Astrocyte of the spinal cord (primary cell): ENCODE measurements around the gene SMIM20.
A peak's percentile ranks its signal among the peaks of the same experiment; 100 is the strongest.

Experiments used
- DNase-seq: peaks from one replicate; pipeline ENCODE4 v3.0.0; 2011; ENCODE audit warnings: low read depth, low spot score
- H3K4me3 ChIP-seq: 2 replicates; pipeline ENCODE4 v1.5.1; 2011; ENCODE audit warnings: low read depth, mild to moderate bottlenecking, low read length, moderate library complexity
- CTCF ChIP-seq: IDR thresholded peaks from 2 replicates; pipeline ENCODE4 v1.5.1; 2012; ENCODE audit warnings: low read depth, mild to moderate bottlenecking, low read length, inconsistent platforms
- in situ Hi-C: cut with HindIII; loops from 2 replicates; pipeline ENCODE4 v1.10.0; 2017; ENCODE audit warnings: low sequenced_read_pairs

The SMIM20 gene

DNA sequence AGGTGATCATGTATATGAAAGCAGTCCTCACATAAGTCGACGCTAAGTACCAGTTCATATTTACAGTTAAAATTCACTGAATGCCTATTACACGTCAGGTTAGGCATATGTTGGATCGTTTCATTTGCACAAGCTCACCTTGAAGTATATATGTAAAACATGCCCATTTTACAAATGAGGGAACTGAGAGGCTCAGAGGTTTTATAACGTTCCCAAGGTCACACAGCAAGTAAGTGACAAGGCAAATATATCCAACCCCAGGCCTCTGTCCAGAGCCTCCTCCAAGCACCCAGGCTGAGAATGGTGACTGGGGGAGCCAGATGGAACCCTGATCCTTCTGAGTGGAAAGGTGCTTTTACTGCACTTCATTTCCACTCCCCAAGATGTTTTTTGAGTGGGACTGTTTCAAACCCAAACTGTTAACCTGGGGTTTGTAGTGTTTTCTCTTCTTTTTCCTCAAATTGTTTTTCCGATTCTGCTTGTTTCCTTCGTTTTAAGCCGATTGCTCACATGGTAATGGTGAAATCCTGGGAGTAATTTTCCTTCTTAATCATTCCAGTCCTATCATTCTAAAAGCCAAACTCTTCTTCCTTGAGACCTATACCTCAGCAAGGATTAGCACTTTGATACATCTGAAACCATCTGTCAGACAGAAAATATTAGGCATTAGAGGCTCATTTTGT lies 791 bp downstream of the SMIM20 start:
- no peak for DNase-seq
- in situ Hi-C loops: no loop called here
- no peak for TF ChIP-seq CTCF
- peak overlapping the region; percentile 91 for H3K4me3 ChIP-seq

GRCh38 chr4:25915353-25915705 lies 1.3 kb downstream of the SMIM20 start:
- in situ Hi-C loops: no loop called here
- no peak overlapping the region for H3K4me3 ChIP-seq
- no peak for DNase-seq
- TF ChIP-seq CTCF: no peak

- in situ Hi-C loops: no loop called here
- no peak overlapping the region for H3K4me3 ChIP-seq
Observed at GRCh38 chr4:25916870-25917269, 2.9 kb downstream of the SMIM20 start.

DNA sequence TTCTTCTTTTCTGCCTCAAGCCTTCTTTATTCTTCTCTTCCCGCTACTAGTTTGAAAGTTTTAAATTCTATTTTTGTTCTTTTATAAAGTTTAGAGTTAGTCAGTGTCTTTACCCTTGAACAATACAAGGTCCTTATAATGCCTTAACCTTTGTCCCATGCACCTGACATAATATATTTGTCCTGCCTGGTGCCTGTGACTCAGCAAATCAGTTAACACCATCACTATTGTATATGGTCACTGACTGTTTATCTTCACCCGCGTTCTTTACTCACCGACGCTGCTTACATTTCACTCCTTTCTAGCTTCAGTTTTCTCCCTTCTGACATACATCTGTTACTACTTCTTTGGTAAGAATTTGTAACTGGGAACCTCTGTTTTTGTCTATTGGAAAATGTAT lies 5.7 kb downstream of the SMIM20 start:
- TF ChIP-seq CTCF: no peak
- H3K4me3 ChIP-seq: no peak overlapping the region
- in situ Hi-C loops: no loop called here
- no peak for DNase-seq

More at GRCh38 chr4:25916870-25917269, 2.9 kb downstream of the SMIM20 start:
- TF ChIP-seq CTCF: no peak
- DNase-seq: no peak

DNA sequence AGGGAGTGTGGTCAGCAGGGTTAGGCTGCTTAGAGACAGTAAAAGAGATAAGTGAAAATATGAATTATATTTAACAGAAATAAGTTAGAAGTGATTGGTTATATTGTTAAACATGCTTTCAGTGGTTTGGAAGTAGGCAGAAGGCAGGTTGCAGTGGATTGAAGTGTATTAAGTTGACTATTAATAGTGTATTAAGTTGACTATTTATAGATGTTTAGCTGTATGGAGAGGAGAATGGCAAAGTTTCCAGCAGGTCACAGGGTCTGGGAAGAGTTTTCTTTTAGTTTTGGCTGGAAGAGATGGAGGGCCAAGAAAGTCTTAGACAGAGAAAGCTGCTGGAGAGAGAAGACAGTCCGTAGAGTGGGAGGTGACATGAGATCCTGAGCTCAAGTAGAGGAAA lies 7.9 kb downstream of the SMIM20 start:
- no peak for DNase-seq
- no peak overlapping the region for H3K4me3 ChIP-seq
- in situ Hi-C loops: no loop called here
- no peak for TF ChIP-seq CTCF

GRCh38 chr4:25922812-25923369 lies 8.9 kb downstream of the SMIM20 start:
- no peak for DNase-seq
- TF ChIP-seq CTCF: no peak
- in situ Hi-C loops: no loop called here

GRCh38 chr4:25923745-25924144 lies 9.7 kb downstream of the SMIM20 start:
- no peak overlapping the region for H3K4me3 ChIP-seq
- TF ChIP-seq CTCF: no peak
- no peak for DNase-seq
- in situ Hi-C loops: no loop called here

More at GRCh38 chr4:25922812-25923369, 8.9 kb downstream of the SMIM20 start:
- no peak overlapping the region for H3K4me3 ChIP-seq
